HuH-7.5 (cell line): ENCODE data around the gene INPP1.
A peak's percentile ranks its signal among the peaks of the same experiment; 100 is the strongest.
"Not testable (repeated sequence)": the region's sequence is repeated elsewhere in the genome, so short reads cannot be mapped to it uniquely, and the experiment has no call there.

Experiments
- DNase-seq: peaks from one replicate; pipeline ENCODE4 v3.0.0; 2011; ENCODE audit warnings: low spot score

Gene INPP1

DNA sequence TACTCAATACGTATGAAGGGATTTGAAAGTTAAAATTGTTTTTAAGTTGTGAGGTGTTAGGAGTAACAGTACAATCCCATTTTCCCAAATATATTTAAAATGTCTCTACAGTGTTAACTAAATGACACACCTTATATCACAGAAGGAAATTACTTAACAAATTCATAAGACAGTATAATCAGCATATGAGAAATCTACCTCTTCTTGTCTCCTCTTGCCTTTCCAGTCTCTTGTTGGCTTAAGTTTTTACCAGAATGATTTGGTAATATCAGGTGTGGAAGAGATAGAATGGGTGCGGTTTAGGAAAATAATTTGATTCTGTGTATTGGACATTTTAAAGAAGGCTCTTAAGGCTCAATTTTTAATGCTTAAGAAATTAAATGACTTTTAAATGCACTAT is 9.5 kb upstream of the INPP1 start:
- no peak for DNase-seq

DNA sequence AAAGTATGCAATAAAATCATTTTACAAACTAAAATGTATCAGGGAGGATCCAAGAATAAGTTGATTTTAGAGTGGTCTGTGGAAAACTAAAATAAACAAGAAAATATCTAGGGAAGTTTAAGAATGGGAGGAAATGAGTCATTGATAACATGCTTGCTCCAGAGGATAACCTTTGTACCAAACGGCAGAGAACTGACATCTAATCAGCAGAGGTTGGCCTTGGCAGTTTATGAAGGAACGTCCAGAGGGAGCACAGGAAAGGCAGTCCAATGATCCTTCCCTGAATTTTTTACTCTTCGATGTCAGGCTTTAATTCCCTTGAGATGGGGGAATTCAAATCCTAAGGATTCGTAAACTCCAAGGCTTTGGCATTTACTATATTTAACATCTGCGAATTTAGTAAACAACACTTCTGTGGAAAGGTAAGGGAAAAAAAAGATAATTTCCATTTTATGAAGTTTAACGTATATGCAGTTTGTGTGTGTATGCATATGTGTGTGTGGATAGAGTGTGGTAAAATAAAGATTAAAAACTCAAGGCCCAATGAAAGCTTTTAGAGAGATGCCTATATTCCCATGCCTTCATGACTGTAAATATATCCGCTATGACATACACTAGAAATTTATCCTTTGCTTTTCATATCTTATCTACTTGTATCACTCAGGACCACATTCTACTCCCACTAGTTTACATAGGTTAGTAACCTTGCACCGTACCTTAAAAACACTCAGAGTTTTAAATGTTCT is 8.7 kb upstream of the INPP1 start:
- no peak for DNase-seq

DNA sequence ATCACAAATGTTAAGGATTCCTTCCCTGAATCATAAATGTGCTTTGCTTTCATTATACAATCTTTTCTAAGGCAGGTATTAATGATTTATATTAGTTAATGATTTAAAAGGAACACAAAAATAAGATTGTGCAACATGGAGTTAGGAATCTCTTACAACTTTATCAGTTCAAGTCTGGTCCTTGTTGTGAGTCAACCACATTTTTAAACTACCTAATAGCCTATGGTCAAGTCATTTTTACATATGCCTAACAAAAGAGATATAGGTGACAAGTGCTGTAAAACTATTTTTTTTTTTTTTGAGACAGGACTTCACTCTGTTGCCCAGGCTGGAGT is 8.2 kb upstream of the INPP1 start:
- DNase-seq = no peak

DNA sequence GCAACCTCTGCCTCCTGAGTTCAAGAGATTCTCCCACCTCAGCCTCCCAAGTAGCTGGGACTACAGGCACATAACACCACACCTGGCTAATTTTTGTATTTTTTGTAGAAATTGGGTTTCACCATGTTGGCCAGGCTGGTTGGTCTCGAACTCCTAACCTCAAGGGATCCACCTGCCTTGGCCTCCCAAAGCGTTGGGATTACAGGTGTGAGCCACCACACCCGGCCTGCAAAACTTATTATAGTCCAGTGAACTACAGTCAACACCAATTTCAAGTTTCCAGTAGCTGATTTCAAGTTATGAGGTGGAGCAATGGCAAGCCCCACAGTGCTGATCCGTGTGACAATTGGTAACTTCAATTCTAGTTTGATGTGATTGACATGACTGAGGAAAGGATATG is 7.8 kb upstream of the INPP1 start:
- not testable (repeated sequence) for DNase-seq

DNA sequence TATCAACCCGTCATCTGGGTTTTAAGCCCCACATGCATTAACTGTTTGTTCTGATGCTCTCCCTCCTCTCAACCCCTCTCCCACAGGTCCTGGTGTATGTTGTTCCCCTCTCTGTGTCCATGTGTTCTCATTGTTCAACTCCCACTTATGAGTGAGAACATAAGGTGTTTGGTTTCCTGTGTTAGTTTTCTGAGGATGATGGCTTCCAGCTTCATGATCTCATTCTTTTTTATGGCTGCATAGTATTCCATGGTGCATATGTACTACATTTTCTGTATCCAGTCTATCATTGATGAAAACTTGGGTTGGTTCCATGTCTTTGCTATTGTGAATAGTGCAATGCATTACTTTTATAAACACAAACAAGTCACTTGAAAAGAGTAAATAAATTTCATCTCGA is 7.0 kb upstream of the INPP1 start:
- no peak for DNase-seq

DNA sequence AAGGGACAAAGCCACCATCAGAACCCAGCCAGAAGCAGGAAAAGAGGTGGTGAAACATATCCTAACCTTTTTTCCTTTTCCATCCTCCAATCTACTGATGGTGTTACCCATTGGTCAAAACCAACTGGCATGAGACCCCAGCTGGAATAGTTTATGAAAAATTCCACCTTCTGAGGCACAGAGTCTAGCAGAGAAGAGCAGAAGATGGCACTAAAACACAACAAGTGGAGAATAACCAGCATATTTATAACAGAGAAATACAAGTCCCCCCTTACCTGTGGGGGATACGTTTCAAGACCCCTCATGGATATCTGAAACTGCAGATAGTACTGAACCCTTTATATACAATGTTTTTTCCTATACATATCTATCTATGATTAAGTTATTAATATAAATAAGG is 4.9 kb upstream of the INPP1 start:
- no peak for DNase-seq

DNA sequence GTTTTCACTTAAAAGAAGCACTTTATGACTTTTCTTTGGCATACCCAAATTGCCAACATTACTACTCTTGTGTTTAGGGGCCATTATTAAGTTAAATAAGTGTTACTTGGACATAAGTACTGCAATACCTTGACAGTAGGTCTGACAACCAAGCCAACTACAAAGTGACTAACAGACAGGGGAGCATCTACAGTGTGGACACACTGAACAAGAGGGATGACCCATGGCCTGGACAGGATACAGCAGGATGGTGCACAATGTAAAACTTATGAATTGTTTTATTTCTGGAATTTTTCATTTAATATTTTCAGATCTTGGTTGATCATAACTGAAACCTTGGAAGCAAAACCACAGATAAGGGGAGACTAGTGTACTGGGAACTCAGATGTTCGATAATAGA is 4.0 kb upstream of the INPP1 start:
- DNase-seq = no peak

DNA sequence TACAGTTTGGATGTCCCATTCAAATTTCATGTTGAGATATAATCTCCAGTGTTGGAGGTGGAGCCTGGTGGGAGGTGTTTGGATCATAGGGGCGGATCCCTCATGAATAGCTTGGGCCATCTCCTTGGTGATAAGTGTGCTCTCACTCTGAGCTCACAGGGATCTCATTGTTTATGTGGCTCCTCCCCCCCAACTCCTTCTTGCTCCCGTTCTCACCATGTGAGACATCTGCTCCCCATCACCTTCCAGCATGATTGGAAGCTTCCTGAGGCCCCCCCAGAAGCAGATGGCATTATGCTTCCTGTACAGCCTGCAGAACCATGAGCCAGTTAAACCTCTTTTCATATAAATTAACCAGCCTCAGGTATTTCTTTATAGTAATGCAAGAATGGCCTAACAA is 3.0 kb upstream of the INPP1 start:
- no peak for DNase-seq

DNA sequence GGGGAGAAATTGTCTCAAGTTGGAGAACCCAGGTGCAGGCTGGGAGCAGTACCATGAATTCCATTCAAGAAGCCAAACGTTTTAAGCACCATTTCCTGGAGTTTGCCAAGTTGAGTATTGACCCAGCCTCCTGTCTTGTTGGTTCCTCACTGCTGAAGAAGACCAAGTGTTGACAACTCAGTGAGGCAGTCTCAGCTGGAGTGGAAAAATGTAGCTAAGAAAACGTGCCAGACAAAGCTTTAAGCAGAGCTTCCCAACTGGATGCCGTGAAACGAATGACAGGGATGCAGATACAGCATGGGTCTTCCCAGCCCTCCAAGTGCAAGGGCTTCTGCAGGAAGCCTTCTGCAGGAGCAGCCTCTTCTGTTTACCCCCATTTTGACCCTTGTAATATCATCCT is 778 bp upstream of the INPP1 start:
- DNase-seq = no peak

DNA sequence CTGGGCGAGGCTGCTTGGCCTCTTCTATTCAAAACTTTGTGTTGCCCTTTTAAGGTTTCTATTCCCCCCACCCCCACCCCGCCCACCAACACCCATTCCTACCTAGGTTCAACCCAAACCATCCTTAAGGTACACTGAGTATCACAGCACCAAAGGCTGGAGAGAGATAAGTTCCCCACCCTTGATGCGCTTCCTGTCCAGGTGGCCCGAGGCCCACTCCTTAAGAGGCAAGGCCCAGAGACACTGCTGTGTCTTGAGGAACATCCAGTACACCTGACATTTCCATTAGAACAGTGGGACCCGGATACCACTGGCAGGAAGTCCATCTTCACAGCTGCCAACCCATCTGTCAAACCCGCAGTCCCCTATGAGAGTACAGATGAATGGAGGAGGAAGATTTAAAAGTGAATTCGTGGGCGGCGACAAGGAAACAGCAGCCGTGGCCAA is 277 bp upstream of the INPP1 start:
- DNase-seq = peak; percentile 17

DNA sequence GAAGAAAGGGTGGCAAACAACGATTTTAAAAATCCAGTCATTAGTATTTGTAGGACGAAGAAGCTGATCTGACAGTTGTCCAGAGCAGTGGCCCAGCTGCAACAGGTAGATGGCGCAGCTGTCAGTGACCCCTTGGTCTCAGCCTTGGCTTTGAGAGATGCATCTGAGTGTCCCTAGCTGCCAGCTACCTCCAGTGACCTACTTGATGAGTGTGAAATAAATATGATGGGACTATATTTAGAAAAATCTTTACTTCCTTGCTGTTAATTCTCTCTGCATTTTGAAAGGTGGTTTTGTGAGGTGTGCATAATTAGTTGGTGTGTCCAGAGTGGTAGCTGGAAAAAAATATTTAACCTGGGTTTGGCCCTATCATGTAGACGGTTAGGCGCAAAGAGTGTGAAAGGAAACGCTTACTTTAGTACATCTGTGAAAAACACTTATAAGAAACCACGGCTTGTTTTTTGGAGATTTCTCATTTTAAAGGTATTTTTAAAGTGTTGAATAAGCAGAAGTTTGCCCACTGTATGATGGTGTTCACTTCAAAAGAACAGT is 963 bp downstream of the INPP1 start:
- DNase-seq = peak; percentile 59

DNA sequence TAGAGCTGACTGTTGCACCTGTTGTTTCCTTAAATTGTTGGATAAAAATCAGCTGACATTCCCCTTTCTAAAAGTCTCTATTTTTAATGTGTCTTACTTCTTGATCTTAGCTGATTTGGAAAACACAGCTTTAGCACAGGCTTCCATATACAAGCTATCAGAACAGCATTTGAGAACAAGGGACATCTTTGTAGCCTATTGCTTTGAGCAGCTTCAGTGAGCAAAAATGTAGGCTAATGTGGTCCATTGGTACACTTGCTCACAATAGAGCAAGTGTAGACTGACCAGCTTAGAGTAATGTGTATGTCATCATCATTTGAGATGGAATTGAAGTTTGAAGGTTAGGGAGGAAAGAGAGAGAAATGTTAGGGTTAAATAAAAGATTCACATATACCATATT is 7.0 kb downstream of the INPP1 start:
- no peak for DNase-seq

DNA sequence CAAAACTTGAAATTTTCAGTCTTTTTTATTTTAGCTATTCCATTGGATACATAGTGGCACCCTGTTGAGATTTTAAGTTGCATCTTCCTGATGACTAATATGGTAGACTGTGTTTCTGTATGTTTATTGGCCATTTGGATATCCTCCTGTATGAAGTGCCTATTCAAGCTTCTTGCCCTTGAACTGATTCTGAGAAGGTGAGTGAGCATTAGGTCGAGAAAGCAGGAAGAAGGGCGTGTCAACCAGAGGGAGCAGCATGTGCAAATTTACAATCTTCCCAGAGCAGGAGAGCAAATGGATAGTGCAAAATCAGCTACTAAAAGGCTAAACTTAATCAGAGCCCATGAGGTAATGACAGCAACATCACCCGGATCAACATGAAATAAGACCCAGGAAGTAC is 8.6 kb downstream of the INPP1 start:
- no peak for DNase-seq

DNA sequence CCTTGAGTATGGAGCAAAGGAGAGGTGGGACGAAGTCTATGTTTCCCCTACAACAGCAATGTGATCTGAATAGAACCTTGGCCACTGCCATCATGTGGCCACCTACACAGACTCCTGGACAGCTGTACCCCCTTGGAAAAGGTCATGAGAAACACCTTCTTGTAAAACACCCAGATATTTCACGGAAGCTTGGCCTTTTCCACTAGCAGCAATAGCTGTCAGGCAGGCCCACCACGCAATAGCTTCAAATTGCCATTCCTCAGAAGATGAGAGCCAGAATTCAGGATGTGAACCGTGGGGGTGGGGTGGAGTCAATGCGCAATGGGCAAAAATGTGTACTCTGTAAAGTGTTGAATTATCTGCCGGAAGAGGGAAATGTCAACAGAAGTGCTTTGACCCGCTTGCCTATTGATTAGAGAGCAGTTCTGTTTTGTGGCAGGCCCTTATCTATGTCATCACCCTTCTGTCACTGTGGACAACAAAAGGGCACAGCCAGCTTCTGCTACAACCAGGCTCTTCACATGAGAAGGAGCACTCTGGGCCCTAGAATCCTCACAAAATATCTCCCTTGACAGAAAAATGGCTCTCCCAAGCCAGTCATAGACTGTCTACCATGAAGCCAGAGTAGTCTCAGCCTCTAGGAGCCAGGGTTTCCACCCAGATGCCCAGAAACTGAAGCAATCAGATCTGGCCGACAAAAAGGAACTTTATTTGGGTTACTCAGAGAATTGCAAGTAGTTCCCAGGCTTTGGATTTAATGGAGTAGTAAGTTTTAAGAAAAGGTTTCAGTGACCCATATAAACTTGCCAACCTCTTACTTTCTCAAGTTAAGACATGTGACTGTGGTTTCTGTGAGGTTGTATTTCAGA is 9.5 kb downstream of the INPP1 start:
- peak; percentile 70 for DNase-seq

DNA sequence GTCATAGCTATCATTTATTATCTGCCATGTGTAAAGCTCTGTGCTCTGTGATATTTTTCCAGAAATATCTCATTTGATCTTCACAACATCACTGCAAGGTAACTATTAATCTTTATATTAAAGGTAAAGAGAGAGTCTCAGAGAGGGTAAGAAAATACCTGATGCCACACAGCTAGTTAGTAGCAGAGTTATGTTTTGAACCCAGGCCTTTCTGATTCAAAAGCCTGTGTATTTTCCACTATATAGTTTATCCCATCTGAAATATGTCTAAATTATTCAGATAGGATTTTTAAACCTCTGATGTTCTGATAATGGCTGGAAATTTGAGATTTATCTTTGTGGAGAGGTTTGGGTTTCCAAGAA is 10.1 kb downstream of the INPP1 start:
- DNase-seq = no peak

DNA sequence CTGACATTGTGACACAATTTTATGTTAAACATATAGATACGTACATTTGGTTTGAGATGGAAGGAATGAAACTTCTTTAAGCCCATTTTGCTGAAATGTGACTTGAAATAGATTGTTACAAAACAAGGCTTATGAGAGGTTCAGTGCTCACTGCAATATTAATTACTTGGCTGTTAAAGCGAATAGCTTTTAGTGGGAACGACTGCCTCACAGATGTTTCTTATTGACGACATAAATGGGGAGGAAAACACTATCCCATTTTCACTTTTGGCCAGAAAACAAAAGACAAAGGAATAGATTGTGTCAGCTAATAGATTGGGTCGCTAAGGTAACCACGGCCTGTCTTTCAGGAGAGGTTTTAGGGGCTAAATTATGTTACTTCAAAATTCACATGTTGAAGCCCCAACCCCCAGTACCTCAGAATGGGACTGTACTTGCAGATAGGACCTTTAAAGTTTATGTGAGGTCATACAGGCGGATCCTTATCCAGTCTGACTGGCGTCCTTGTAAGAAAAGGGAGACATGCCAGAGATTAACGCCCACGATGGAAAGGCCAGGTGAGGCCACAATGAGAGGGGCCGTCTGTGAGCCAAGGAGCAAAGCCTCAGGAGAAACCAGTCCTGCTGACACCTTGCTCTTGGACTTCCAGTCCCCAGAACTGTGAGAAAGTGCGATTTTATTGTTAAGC is 10.8 kb downstream of the INPP1 start:
- no peak for DNase-seq

DNA sequence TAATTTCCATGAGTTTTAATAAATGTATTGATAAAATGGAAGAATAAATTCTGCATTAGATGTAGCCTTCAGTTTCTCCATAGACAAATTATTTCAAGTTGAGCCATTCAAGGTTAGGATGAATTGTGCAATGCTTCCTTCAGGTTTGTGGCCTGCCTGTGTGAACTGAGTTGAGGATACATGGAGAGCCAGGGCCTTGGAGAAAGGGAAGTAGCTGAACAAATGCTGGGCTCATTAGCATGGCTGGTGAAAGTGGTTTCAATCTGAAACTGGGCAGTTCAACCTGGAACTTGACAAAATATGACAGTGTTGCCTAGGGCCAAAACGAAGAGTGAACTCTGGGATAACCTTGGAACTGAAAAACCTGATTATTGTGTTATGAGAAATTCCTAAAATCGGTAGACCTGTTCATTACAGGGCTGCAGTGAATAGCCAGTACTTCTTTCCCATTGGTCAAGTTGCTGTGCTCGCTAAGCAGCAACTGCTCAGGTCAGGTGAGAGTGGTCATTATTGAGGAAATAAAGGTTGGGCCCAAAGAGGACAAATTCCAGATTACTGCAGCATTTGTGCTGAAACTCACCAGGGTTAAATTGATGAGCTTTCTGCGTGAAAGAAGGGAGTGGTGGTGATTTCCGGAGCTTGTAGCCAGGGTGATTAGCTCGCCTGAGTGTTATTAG is 12.7 kb downstream of the INPP1 start:
- no peak for DNase-seq

DNA sequence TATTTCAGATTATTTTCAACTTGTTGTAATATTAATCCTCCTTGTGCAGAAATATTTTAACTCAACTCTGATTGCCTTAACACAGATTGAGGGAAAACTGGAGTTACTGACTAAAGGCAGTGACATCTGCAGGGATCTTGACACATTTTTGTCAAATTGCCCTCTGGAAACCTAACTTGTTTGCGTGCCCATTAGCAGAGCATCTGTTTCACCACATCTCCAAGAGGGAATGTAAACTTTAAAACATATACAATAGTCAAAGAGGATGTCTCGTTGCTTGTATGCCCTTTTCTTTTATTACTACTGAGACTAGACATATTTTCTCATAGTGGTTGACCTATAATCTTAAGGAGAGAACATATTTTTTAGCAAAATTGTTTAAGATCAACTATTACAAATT is 14.2 kb downstream of the INPP1 start:
- no peak for DNase-seq

DNA sequence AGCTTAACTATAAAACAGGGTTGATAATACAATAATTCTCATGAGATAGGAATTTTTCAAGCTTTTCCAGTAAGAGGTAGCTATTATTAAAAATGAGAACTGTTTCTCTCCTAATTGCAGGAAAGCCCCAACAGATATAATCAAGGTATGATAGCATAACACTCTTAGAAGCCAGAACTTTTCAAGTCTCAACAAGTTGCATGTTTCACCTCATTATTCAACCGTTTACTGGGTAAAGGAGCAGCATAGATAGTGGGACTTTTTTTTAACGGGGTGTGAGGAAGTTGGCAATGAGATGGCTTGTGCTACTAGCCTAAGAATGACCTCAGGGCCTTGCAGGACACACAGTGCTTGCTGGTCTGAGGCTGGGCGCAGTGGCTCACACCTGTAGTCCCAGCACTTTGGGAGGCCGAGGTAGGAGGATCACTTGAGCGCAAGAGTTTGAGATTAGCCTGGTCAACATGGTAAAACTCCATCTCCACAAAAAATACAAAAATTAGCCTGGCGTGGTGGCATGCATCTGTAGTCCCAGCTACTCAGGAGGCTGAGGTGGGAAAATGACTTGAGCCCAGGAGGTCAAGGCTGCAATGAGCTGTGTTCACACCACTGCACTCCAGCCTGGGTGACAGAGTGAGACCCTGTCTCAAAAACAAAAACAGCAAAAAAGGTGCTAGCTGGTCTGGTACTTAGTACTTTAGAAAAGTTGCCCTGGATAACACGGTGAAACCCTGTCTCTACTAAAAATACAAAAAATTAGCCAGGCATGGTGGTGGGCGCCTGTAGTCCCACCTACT is 15.5 kb downstream of the INPP1 start:
- DNase-seq = not testable (repeated sequence)

DNA sequence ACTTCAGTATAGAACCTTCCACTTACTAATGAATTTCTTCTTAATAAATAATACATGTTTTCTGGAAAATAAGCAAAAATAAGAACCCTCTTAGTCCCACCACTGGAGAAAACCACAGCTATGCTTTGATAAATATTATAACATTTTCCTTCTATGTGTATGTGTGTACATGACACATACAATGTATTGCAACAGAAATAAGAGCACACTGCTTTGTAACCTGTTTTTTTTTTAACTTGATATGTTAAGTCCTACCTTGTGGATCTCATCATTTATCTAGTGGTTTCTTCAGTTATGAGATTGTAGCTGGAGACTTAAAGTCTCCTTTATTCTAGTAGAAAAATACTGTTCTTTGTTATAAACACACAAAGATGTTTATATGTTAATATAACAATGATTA is 17.2 kb downstream of the INPP1 start:
- DNase-seq = no peak

DNA sequence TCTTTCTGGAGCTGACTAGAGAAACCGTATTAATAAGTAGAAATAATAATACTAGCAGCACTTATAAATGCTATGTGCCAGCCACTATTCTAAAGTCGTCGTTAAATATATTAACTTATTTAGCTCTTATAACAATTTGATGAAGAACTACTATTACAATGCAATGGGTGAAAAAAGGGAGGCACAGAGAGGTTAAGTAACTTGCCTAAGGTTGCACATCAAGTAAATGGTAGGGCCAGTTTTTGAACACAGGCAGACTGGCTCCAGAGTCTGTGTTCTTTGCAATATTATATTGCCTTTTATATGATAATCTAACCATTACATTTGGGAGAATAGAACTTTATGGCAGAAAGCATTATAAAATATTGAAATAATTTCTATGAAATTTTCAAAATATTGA is 17.6 kb downstream of the INPP1 start:
- no peak for DNase-seq
